ENCODE measurements around the gene TBK1.

The TBK1 gene

GRCh38 chr12:64550755-64551154 is 98.8 kb downstream of the TBK1 start:
- H3K27ac ChIP-seq (ENCODE audit: low read length), result no peak overlapping the region
- H3K9ac ChIP-seq (ENCODE audit: low read length), result no peak overlapping the region
- no peaks in the 10 kb centered on the region for H3K79me2 ChIP-seq (ENCODE audit: low read length)
- no peak for TF ChIP-seq EZH2 (optimal IDR thresholded peaks at IDR 0.05; ENCODE audit: low read depth, low read length)
- no peak for TF ChIP-seq CTCF (IDR thresholded peaks at IDR 0.05; ENCODE audit: low read length)
- TF ChIP-seq EZH2phosphoT487 (IDR thresholded peaks at IDR 0.05; ENCODE audit: low read length), result no peak
- H3K9me2 ChIP-seq (replicated peaks; ENCODE audit: insufficient read depth, low read length), result no peaks in the 10 kb centered on the region
- H4K20me1 ChIP-seq (ENCODE audit: insufficient read depth, low read length), result no peaks in the 10 kb centered on the region
- no peak overlapping the region for H2AFZ ChIP-seq (ENCODE audit: low read length)
- H3F3A ChIP-seq (ENCODE audit: insufficient read depth, low read length), result no peaks in the 10 kb centered on the region
- no peaks in the 10 kb centered on the region for H3K9me3 ChIP-seq (replicated peaks; ENCODE audit: insufficient read depth, low read length)
- H3K4me1 ChIP-seq (ENCODE audit: low read length), result no peaks in the 10 kb centered on the region
- no peaks in the 10 kb centered on the region for H3K27me3 ChIP-seq (replicated peaks; ENCODE audit: insufficient read depth, low read length)
- no peak overlapping the region for H3K4me2 ChIP-seq (ENCODE audit: low read depth, low read length)
- no peaks in the 10 kb centered on the region for H3K36me3 ChIP-seq (replicated peaks; ENCODE audit: insufficient read depth, low read length)
- DNase-seq, result no peak
- H3K4me3 ChIP-seq (ENCODE audit: low read length), result no peak overlapping the region

GRCh38 chr12:64551676-64552075 is 99.8 kb downstream of the TBK1 start:
- Histone ChIP-seq H3K4me1 (ENCODE audit: low read length) (no peaks in the 10 kb centered on the region), H3K9me3 (replicated peaks; ENCODE audit: insufficient read depth, low read length) (no peaks in the 10 kb centered on the region), H3K9ac (ENCODE audit: low read length) (no peak overlapping the region), H3K36me3 (replicated peaks; ENCODE audit: insufficient read depth, low read length) (no peaks in the 10 kb centered on the region), H3F3A (ENCODE audit: insufficient read depth, low read length) (no peaks in the 10 kb centered on the region), H3K79me2 (ENCODE audit: low read length) (no peaks in the 10 kb centered on the region), H3K27me3 (replicated peaks; ENCODE audit: insufficient read depth, low read length) (no peaks in the 10 kb centered on the region), H3K4me3 (ENCODE audit: low read length) (no peak overlapping the region), H3K27ac (ENCODE audit: low read length) (no peak overlapping the region), H3K9me2 (replicated peaks; ENCODE audit: insufficient read depth, low read length) (no peaks in the 10 kb centered on the region), H3K4me2 (ENCODE audit: low read depth, low read length) (no peak overlapping the region), H2AFZ (ENCODE audit: low read length) (no peak overlapping the region), H4K20me1 (ENCODE audit: insufficient read depth, low read length) (no peaks in the 10 kb centered on the region)
- TF ChIP-seq CTCF (IDR thresholded peaks at IDR 0.05; ENCODE audit: low read length) (no peak), EZH2phosphoT487 (IDR thresholded peaks at IDR 0.05; ENCODE audit: low read length) (no peak), EZH2 (optimal IDR thresholded peaks at IDR 0.05; ENCODE audit: low read depth, low read length) (no peak)
- DNase-seq, result no peak
